GM12878 (cell line): ENCODE results near the gene HIVEP2. TPM values are rescaled to one million over a fixed set of nuclear protein-coding genes. Genes with fewer than 3 reads are reported as not detected.

Experiments
- ETV6 ChIP-seq, 2 experiments: fragments of 450-650 bp in 1 of 2; IDR thresholded peaks in 1 of 2; conservative IDR thresholded peaks in 1 of 2; 2 replicates each; pipeline ENCODE4 v1.6.1; 2014; ENCODE audit warnings: antibody characterized with exemption in 1 of 2, borderline replicate concordance in 1 of 2, low read depth in 1 of 2, mild to moderate bottlenecking in 1 of 2, moderate library complexity in 1 of 2
- GATAD2B ChIP-seq: fragments of 450-650 bp; conservative IDR thresholded peaks from 2 replicates; pipeline ENCODE4 v1.6.1; 2017; ENCODE audit warnings: low read depth, mild to moderate bottlenecking, moderate library complexity
- LARP7 ChIP-seq: fragments of 450-650 bp; IDR thresholded peaks from 2 replicates; pipeline ENCODE4 v1.6.1; 2017; ENCODE audit warnings: mild to moderate bottlenecking
- RELB ChIP-seq: fragments of 450-650 bp; IDR thresholded peaks from 2 replicates; pipeline ENCODE4 v1.6.1; 2017; ENCODE audit warnings: low read depth, mild to moderate bottlenecking, moderate library complexity
- RUNX3 ChIP-seq: IDR thresholded peaks from 2 replicates; pipeline ENCODE4 v1.6.1; 2012; ENCODE audit warnings: low read length, inconsistent platforms
- TBL1XR1 ChIP-seq: IDR thresholded peaks from 2 replicates; pipeline ENCODE4 v1.6.1; 2012; ENCODE audit warnings: low read depth, low read length, improper control_type of control experiment
- TCF12 ChIP-seq: IDR thresholded peaks from 2 replicates; pipeline ENCODE4 v1.6.1; 2011; ENCODE audit warnings: low read depth, mild to moderate bottlenecking, low read length
- TCF3 ChIP-seq: IDR thresholded peaks from 2 replicates; pipeline ENCODE4 v1.6.1; 2012; ENCODE audit warnings: low read depth, mild to moderate bottlenecking, low read length, borderline replicate concordance; ENCODE audit not compliant: insufficient read depth
- polyA plus RNA-seq, 11 experiments: library from polyadenylated mRNA; depleted of rRNA in 4 of 11; unstranded in 6 of 11; stranded (reverse) in 5 of 11; fragments of >200 nt; fragmentation: Nextera tagmentation in 4 of 11; fragmentation: Illumina TruSeq in 1 of 11; extraction: Ambion mirVana in 4 of 11; extraction: Trizol in 1 of 11; gene quantifications; 1 replicate in 1 of 11; 2 replicates in 10 of 11; pipeline versions ENCODE4 v1.2.1 to v1.2.3, GENCODE V29; 2011 to 2016; ENCODE audit warnings: inconsistent platforms in 2 of 11, missing spikeins in 2 of 11, low read depth in 1 of 11
- total RNA-seq, 4 experiments: library from RNA; depleted of rRNA in 3 of 4; stranded (reverse); fragments of >200 nt in 3 of 4; fragmentation: Illumina TruSeq in 1 of 4; extraction: Trizol in 1 of 4; gene quantifications; 2 replicates each; pipeline versions ENCODE4 v1.2.1 to v1.2.3, GENCODE V29; 2013 to 2021
- TF ChIP-seq, protein P1 (sequence below): fragments of 450-650 bp; IDR thresholded peaks from 2 replicates; pipeline ENCODE4 v1.6.1; 2018; ENCODE audit warnings: borderline replicate concordance, mild to moderate bottlenecking; ENCODE audit not compliant: partially characterized antibody

The HIVEP2 gene
- total and polyA plus RNA-seq, 10 of the 15 experiments (the other 5 are each of a cell fraction or from before 2014, with no cell fraction given), result 1.2 to 15.7 (median 10.2) TPM

DNA sequence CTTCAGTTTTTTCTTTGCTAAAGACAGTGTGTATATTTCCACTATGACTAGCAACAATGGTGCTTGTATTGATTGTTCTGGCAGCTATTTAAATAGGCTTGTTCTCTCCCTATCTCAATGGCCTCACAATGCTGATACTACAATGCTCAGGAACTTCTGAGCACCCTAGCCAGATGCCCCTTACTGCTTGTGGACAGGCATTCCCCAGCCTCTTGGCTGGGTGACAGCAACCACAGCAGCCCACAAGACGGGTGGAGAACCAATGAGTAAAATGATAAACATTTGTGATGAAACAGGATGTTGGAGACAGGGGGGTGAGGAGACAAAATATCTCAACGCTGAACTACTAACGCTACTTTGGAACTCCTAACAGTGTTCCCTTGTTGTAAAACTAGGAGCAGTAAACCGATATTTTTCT is 42.3 kb downstream of the HIVEP2 start (continued):
- TF ChIP-seq, protein P1, sequence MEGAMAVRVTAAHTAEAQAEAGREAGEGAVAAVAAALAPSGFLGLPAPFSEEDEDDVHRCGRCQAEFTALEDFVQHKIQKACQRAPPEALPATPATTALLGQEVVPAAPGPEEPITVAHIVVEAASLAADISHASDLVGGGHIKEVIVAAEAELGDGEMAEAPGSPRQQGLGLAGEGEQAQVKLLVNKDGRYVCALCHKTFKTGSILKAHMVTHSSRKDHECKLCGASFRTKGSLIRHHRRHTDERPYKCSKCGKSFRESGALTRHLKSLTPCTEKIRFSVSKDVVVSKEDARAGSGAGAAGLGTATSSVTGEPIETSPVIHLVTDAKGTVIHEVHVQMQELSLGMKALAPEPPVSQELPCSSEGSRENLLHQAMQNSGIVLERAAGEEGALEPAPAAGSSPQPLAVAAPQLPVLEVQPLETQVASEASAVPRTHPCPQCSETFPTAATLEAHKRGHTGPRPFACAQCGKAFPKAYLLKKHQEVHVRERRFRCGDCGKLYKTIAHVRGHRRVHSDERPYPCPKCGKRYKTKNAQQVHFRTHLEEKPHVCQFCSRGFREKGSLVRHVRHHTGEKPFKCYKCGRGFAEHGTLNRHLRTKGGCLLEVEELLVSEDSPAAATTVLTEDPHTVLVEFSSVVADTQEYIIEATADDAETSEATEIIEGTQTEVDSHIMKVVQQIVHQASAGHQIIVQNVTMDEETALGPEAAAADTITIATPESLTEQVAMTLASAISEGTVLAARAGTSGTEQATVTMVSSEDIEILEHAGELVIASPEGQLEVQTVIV, result no peak
- no peak for TF ChIP-seq LARP7
- TF ChIP-seq GATAD2B, result 0 out of 2 replicates have a peak, but pooled peaks have one; percentile 33
- TF ChIP-seq TBL1XR1, result 0 out of 2 replicates have a peak, but pooled peaks have one; percentile 14
- 0 out of 2 replicates have a peak, but pooled peaks have one; percentile 28 for TF ChIP-seq TCF12
- TF ChIP-seq RUNX3, result peak; percentile 97
- TF ChIP-seq TCF3, result no peak
- peak; percentile 57; the same call in 1 of the 2 replicates for TF ChIP-seq RELB
- peak in 1 of 2 experiments; percentile 62; a peak in 1 of 4 replicates for TF ChIP-seq ETV6 (conservative IDR thresholded peaks at IDR 0.05 in 1 of 2, IDR thresholded peaks at IDR 0.05 in 1 of 2; ENCODE audit: borderline replicate concordance in 1 of 2, low read depth in 1 of 2)
